Activated gamma-delta T cell treated with Interleukin-2 at 50 U/mL for 16 hours (primary cell): ENCODE data around the gene CNGA1.
"Not testable (repeated sequence)": the region's sequence is repeated elsewhere in the genome, so short reads cannot be mapped to it uniquely, and the experiment has no call there.

Experiments
- DNase-seq: peaks from one replicate; pipeline ENCODE4 v3.0.0-alpha.2; 2020

CNGA1 gene

GRCh38 chr4:47945930-47946726, 70.4 kb downstream of the CNGA1 start:
- DNase-seq: no peak

GRCh38 chr4:47942081-47942819, 74.2 kb downstream of the CNGA1 start:
- no peak for DNase-seq

- DNase-seq: no peak
Measured at GRCh38 chr4:47939456-47939855, 77.0 kb downstream of the CNGA1 start.

- no peak for DNase-seq
Measured at GRCh38 chr4:47936336-47936735, 80.1 kb downstream of the CNGA1 start.

- DNase-seq: no peak
Measured at GRCh38 chr4:47933840-47934239, 82.6 kb downstream of the CNGA1 start.

GRCh38 chr4:47930971-47931804, 85.3 kb downstream of the CNGA1 start:
- DNase-seq: no peak

- no peak for DNase-seq
Measured at GRCh38 chr4:47929682-47930201, 86.7 kb downstream of the CNGA1 start.

- peak; percentile 40 for DNase-seq
Measured at GRCh38 chr4:47926667-47927258, 89.7 kb downstream of the CNGA1 start.

GRCh38 chr4:47923261-47923608, 93.2 kb downstream of the CNGA1 start:
- not testable (repeated sequence) for DNase-seq

- not testable (repeated sequence) for DNase-seq
Measured at GRCh38 chr4:47922436-47923260, 93.8 kb downstream of the CNGA1 start.

GRCh38 chr4:47917163-47917562, 99.3 kb downstream of the CNGA1 start:
- not testable (repeated sequence) for DNase-seq

GRCh38 chr4:47915378-47915777, 101.1 kb downstream of the CNGA1 start:
- no peak for DNase-seq

- no peak for DNase-seq
Measured at GRCh38 chr4:47914926-47915237, 101.6 kb downstream of the CNGA1 start.

- DNase-seq: peak; percentile 95
Measured at GRCh38 chr4:47914220-47914925, 102.1 kb downstream of the CNGA1 start, which contains the start of gene NFXL1. NFXL1 (minus strand) TSS chr4:47914583; CDS start chr4:47914203, 380 bp downstream.

- DNase-seq: peak; percentile 13
Measured at GRCh38 chr4:47913861-47914219, 102.6 kb downstream of the CNGA1 start.

- DNase-seq: no peak
Measured at GRCh38 chr4:47913330-47913729, 103.2 kb downstream of the CNGA1 start.

GRCh38 chr4:47907089-47907646, 109.3 kb downstream of the CNGA1 start:
- DNase-seq: no peak

- no peak for DNase-seq
Measured at GRCh38 chr4:47899639-47900038, 116.8 kb downstream of the CNGA1 start.

- no peak for DNase-seq
Measured at GRCh38 chr4:47891928-47892327, 124.6 kb downstream of the CNGA1 start.
